H1 (cell line): Measurements from ENCODE around the gene SH3RF2. TPM values are rescaled to one million over a fixed set of nuclear protein-coding genes. Genes with fewer than 3 reads are reported as not detected.

ENCODE experiments used
- CTCF ChIA-PET: fragments of 300-600 bp; sonication (Branson Sonifier 250); formaldehyde crosslinking; loops from one replicate; lab custom pipeline; 2021; ENCODE audit not compliant: partially characterized antibody; lab: Charles Lee
- POLR2A ChIA-PET: fragments of 300-600 bp; sonication (Branson Sonifier 250); formaldehyde crosslinking; loops from one replicate; lab custom pipeline; 2021; ENCODE audit warnings: inconsistent platforms; ENCODE audit not compliant: partially characterized antibody; lab: Charles Lee
- DNase-seq, 2 experiments: peaks; one replicate each; pipeline versions ENCODE4 v3.0.0 to v3.0.0-alpha.2; 2010 to 2022; ENCODE audit warnings: low spot score in 2 of 2, low read depth in 1 of 2, mixed read lengths in 1 of 2
- FAIRE-seq: peaks from 2 replicates; lab custom pipeline; 2011; peaks lifted over from hg19 to GRCh38; lab: Jason Lieb, UNC
- H2AFZ ChIP-seq: 2 replicates; pipeline ENCODE4 v1.8.1; 2012; ENCODE audit warnings: low read length, inconsistent platforms
- H2AK5ac ChIP-seq: 2 replicates; pipeline ENCODE4 v1.6.1; 2013; ENCODE audit warnings: low read depth, low read length
- H2BK120ac ChIP-seq: replicated peaks from 2 replicates; pipeline ENCODE3; 2013; ENCODE audit warnings: low read depth, low read length, inconsistent platforms
- H2BK12ac ChIP-seq: 2 replicates; pipeline ENCODE4 v1.6.1; 2013; ENCODE audit warnings: low read depth, low read length
- H2BK15ac ChIP-seq: 2 replicates; pipeline ENCODE4 v1.6.1; 2013; ENCODE audit warnings: low read length
- H2BK20ac ChIP-seq: 2 replicates; pipeline ENCODE4 v1.6.1; 2013; ENCODE audit warnings: low read length
- H2BK5ac ChIP-seq: 2 replicates; pipeline ENCODE4 v1.6.1; 2013; ENCODE audit warnings: low read depth, low read length
- H3K14ac ChIP-seq: 2 replicates; pipeline ENCODE4 v1.6.1; 2013; ENCODE audit warnings: inconsistent platforms; ENCODE audit not compliant: insufficient read length
- H3K18ac ChIP-seq: 2 replicates; pipeline ENCODE4 v1.6.1; 2013; ENCODE audit warnings: low read length; ENCODE audit errors: extremely low read depth
- H3K23ac ChIP-seq: 2 replicates; pipeline ENCODE4 v1.6.1; 2013; ENCODE audit warnings: inconsistent platforms; ENCODE audit not compliant: insufficient read length
- H3K23me2 ChIP-seq: 2 replicates; pipeline ENCODE4 v1.6.1; 2013; ENCODE audit warnings: low read depth, low read length
- H3K27ac ChIP-seq: 2 replicates; pipeline ENCODE4 v1.6.1; 2011; ENCODE audit warnings: low read depth, low read length, inconsistent platforms
- H3K27me3 ChIP-seq, 4 experiments: replicated peaks in 1 of 4; 1 replicate in 1 of 4; 2 replicates in 3 of 4; pipeline versions ENCODE4 v1.6.1 to v1.8.1; 2011 to 2013; ENCODE audit warnings: low read length in 3 of 4, mild to moderate bottlenecking in 3 of 4, inconsistent platforms in 2 of 4, mixed read lengths in 2 of 4, moderate library complexity in 1 of 4; ENCODE audit not compliant: control insufficient read depth in 3 of 4, insufficient read depth in 3 of 4; ENCODE audit errors: extremely low read depth in 1 of 4
- H3K36me3 ChIP-seq, 4 experiments: 2 replicates each; pipeline versions ENCODE4 v1.6.1 to v1.8.1; 2011 to 2013; ENCODE audit warnings: mild to moderate bottlenecking in 4 of 4, low read length in 3 of 4, moderate library complexity in 2 of 4, control low read depth in 1 of 4, inconsistent platforms in 1 of 4; ENCODE audit not compliant: insufficient read depth in 4 of 4, control insufficient read depth in 2 of 4
- H3K4ac ChIP-seq: replicated peaks from 2 replicates; pipeline ENCODE3; 2013; ENCODE audit warnings: low read length, low read depth, mixed read lengths, inconsistent platforms; ENCODE audit not compliant: insufficient read length
- H3K4me1 ChIP-seq, 4 experiments: replicated peaks in 1 of 4; 1 replicate in 1 of 4; 2 replicates in 3 of 4; pipeline versions ENCODE4 v1.6.1 to v1.8.1; 2011 to 2013; ENCODE audit warnings: low read length in 3 of 4, inconsistent platforms in 2 of 4, mixed read lengths in 1 of 4; ENCODE audit not compliant: insufficient read depth in 4 of 4, control insufficient read depth in 3 of 4
- H3K4me2 ChIP-seq, 2 experiments: 2 replicates each; pipeline versions ENCODE4 v1.6.1 to v1.8.1; 2011 to 2013; ENCODE audit warnings: low read depth in 2 of 2, low read length in 2 of 2, control low read depth in 1 of 2, inconsistent platforms in 1 of 2, mild to moderate bottlenecking in 1 of 2; ENCODE audit not compliant: insufficient read depth in 1 of 2
- H3K4me3 ChIP-seq, 4 experiments: fragments of 200-600, 300-600 bp in 1 of 4; sonication (generic), shearing (Covaris generic), sonication (Bioruptor Twin) in 1 of 4; 2 replicates each; pipeline versions ENCODE4 v1.5.1 to v1.8.1; 2011 to 2016; ENCODE audit warnings: low read length in 4 of 4, low read depth in 3 of 4, control low read depth in 2 of 4, inconsistent platforms in 2 of 4, mild to moderate bottlenecking in 2 of 4, mixed read lengths in 1 of 4, moderate library complexity in 1 of 4; ENCODE audit not compliant: insufficient read depth in 2 of 4; ENCODE audit errors: extremely low read depth in 1 of 4
- H3K56ac ChIP-seq: replicated peaks from 2 replicates; pipeline ENCODE3; 2013; ENCODE audit warnings: low read depth, mild to moderate bottlenecking, mixed read lengths, low read length, inconsistent platforms; ENCODE audit not compliant: insufficient read length
- H3K79me1 ChIP-seq: 2 replicates; pipeline ENCODE4 v1.6.1; 2013; ENCODE audit warnings: low read depth, low read length, control low read depth
- H3K79me2 ChIP-seq, 2 experiments: 2 replicates each; pipeline versions ENCODE4 v1.6.1 to v1.8.1; 2012 to 2013; ENCODE audit warnings: low read length in 2 of 2, mild to moderate bottlenecking in 2 of 2, inconsistent platforms in 1 of 2; ENCODE audit not compliant: insufficient read depth in 2 of 2, control insufficient read depth in 1 of 2
- H3K9ac ChIP-seq, 4 experiments: replicated peaks in 1 of 4; 1 replicate in 1 of 4; 2 replicates in 3 of 4; pipeline versions ENCODE4 v1.6.1 to v1.8.1; 2011 to 2013; ENCODE audit warnings: low read depth in 3 of 4, low read length in 3 of 4, control low read depth in 2 of 4, mild to moderate bottlenecking in 2 of 4, moderate library complexity in 2 of 4, inconsistent platforms in 1 of 4; ENCODE audit errors: extremely low read depth in 1 of 4
- H3K9me3 ChIP-seq, 2 experiments: 2 replicates each; pipeline versions ENCODE4 v1.6.1 to v1.8.1; 2012 to 2013; ENCODE audit warnings: mild to moderate bottlenecking in 2 of 2, moderate library complexity in 2 of 2, control low read depth in 1 of 2, inconsistent platforms in 1 of 2, low read depth in 1 of 2, low read length in 1 of 2, mixed read lengths in 1 of 2; ENCODE audit not compliant: insufficient read depth in 2 of 2
- H4K20me1 ChIP-seq, 2 experiments: replicated peaks in 1 of 2; 2 replicates each; pipeline versions ENCODE3 to v1.8.1; 2011 to 2013; ENCODE audit warnings: inconsistent platforms in 2 of 2, low read length in 2 of 2, mild to moderate bottlenecking in 1 of 2; ENCODE audit not compliant: insufficient read depth in 2 of 2, control insufficient read depth in 1 of 2
- H4K5ac ChIP-seq: 2 replicates; pipeline ENCODE4 v1.6.1; 2013; ENCODE audit warnings: low read length, low read depth, mixed read lengths, inconsistent platforms; ENCODE audit not compliant: insufficient read length
- H4K8ac ChIP-seq: 2 replicates; pipeline ENCODE4 v1.8.0; 2013; ENCODE audit warnings: mild to moderate bottlenecking, moderate library complexity, low read length, inconsistent platforms; ENCODE audit not compliant: insufficient read depth; ENCODE audit errors: extremely low read depth
- H4K91ac ChIP-seq: replicated peaks from 2 replicates; pipeline ENCODE3; 2013; ENCODE audit warnings: low read length, mixed read lengths, inconsistent platforms; ENCODE audit not compliant: insufficient read length
- CBX5 ChIP-seq: fragments of 300-800, 300-1000 bp; sonication (generic); IDR thresholded peaks from 2 replicates; pipeline ENCODE4 v1.7.1; 2016; ENCODE audit warnings: antibody characterized with exemption, low read length, low read depth
- GABPA ChIP-seq: IDR thresholded peaks from 2 replicates; pipeline ENCODE4 v1.6.1; 2011; ENCODE audit warnings: mild to moderate bottlenecking, low read length, moderate library complexity, borderline replicate concordance; ENCODE audit not compliant: insufficient read depth
- GTF2F1 ChIP-seq: IDR thresholded peaks from 2 replicates; pipeline ENCODE4 v1.6.1; 2012; ENCODE audit warnings: low read depth, low read length, improper control_type of control experiment, borderline replicate concordance
- HDAC6 ChIP-seq: IDR thresholded peaks from one replicate; pipeline ENCODE4 v1.7.1; 2012; ENCODE audit warnings: low read depth, mild to moderate bottlenecking, inconsistent platforms, low read length, moderate library complexity
- PHF8 ChIP-seq: fragments of 200-600 bp; sonication (generic); conservative IDR thresholded peaks from 2 replicates; pipeline ENCODE4 v1.7.1; 2012; ENCODE audit warnings: low read depth, mild to moderate bottlenecking, inconsistent platforms, low read length, moderate library complexity
- SIX5 ChIP-seq: IDR thresholded peaks from 2 replicates; pipeline ENCODE4 v1.6.1; 2011; ENCODE audit warnings: mild to moderate bottlenecking, low read depth, low read length
- SUZ12 ChIP-seq: fragments of 200-600 bp; sonication (generic); IDR thresholded peaks from 2 replicates; pipeline ENCODE4 v1.6.1; 2012; ENCODE audit warnings: mild to moderate bottlenecking, inconsistent platforms, low read length, moderate library complexity, mixed read lengths
- TCF12 ChIP-seq: IDR thresholded peaks from 2 replicates; pipeline ENCODE4 v1.6.1; 2011; ENCODE audit warnings: low read depth, mild to moderate bottlenecking, low read length
- WGBS, 2 experiments: shearing (Covaris generic) in 1 of 2; methylation state at CpG; one replicate each; pipeline versions ENCODE4 v1.1.6 to v1.1.7; 2013 to 2015; ENCODE audit warnings: low lambda C conversion rate in 2 of 2, mixed read lengths in 2 of 2, inconsistent platforms in 1 of 2, low coverage in 1 of 2, missing lambda C conversion rate in 1 of 2; ENCODE audit not compliant: insufficient replicate concordance in 2 of 2, insufficient coverage in 1 of 2, insufficient read length in 1 of 2; ENCODE audit errors: extremely low coverage in 1 of 2, missing lambda C conversion rate in 1 of 2; 5-methylcytosine and 5-hydroxymethylcytosine counted together
- polyA plus RNA-seq, 7 experiments: library from polyadenylated mRNA; depleted of rRNA in 3 of 7; stranded (reverse) in 5 of 7; unstranded in 2 of 7; fragments of >200 nt in 5 of 7; fragments of 200-250 nt in 2 of 7; gene quantifications; 1 replicate in 5 of 7; 2 replicates in 1 of 7; 4 replicates in 1 of 7; pipeline versions ENCODE4 v1.2.1 to v1.2.3, GENCODE V29; 2011 to 2013; ENCODE audit warnings: missing spikeins in 2 of 7, mixed read lengths in 2 of 7
- total RNA-seq: library from RNA; stranded (reverse); fragmentation: NEBNext Ultra II Directional; extraction: Animal tissue kit (Norgen Biotek cat#: 25700); gene quantifications from 2 replicates; pipeline ENCODE4 v1.2.1, GENCODE V29; 2021
- TF ChIP-seq, protein P1 (sequence below): IDR thresholded peaks from 2 replicates; pipeline ENCODE4 v1.6.1; 2012; ENCODE audit warnings: low read length, inconsistent platforms
- TF ChIP-seq, protein P2 (sequence below): IDR thresholded peaks from 2 replicates; pipeline ENCODE4 v1.6.1; 2012; ENCODE audit warnings: inconsistent platforms
- TF ChIP-seq, protein P3 (sequence below): IDR thresholded peaks from 2 replicates; pipeline ENCODE4 v1.6.1; 2011; ENCODE audit warnings: low read depth, mild to moderate bottlenecking, low read length; ENCODE audit not compliant: insufficient read depth

The SH3RF2 gene
- total and polyA plus RNA-seq, 2 of the 8 experiments (the other 6 are each of a cell fraction or from before 2014, with no cell fraction given), result 0.80 to 0.95 TPM

DNA sequence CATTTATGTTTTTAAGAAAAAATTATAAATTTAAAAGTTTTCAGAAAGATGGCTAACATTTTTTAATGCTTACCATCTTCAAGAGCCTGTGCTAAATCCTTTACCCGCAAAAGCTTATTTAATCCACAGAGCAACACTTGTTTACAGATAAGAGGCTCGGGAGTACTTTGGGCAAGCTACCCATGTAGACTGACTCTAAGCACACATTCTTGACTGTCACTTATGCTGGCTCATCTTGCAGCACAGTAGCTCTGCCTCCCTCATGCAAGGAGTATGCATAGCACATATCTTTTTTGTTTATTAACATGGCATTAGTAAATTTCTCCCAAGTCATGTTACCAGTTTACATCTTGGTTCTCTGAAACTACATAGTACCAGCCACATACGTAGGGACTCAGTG lies 14.7 kb downstream of the SH3RF2 start:
- Histone ChIP-seq H2AFZ (no peak overlapping the region), H3K4me3 (no peak overlapping the region), H4K8ac (no peak overlapping the region), H3K4me2 (no peak overlapping the region), H3K27ac (no peak overlapping the region), H2BK15ac (no peak overlapping the region), H3K23me2 (no peaks in the 10 kb centered on the region), H4K5ac (no peak overlapping the region), H2AK5ac (no peak overlapping the region), H3K18ac (no peak overlapping the region), H3K79me1 (no peaks in the 10 kb centered on the region), H3K4me1 (peaks cover 0 to 7% (median 4%) of the 10 kb centered on the region in 4 experiments; a peak in 4 of 7 replicates), H2BK5ac (no peak overlapping the region), H3K79me2 (no peaks in the 10 kb centered on the region), H3K14ac (no peak overlapping the region), H3K9ac (no peak overlapping the region), H2BK20ac (no peak overlapping the region), H3K27me3 (no peaks in the 10 kb centered on the region), H3K9me3 (no peaks in the 10 kb centered on the region), H3K36me3 (no peaks in the 10 kb centered on the region), H2BK12ac (no peak overlapping the region), H4K91ac (no peak overlapping the region), H3K56ac (no peak overlapping the region), H3K23ac (no peak overlapping the region), H2BK120ac (no peak overlapping the region), H4K20me1 (no peaks in the 10 kb centered on the region), H3K4ac (no peak overlapping the region)
- ChIA-PET POLR2A (no interaction called here), CTCF (interaction anchor here (1.2 to 4.3 kb wide), 4 partner anchors 43 to 99 kb away, joined by 4 to 18 read pairs (median 6); no protein-coding TSS in a partner anchor)
- 78% methylated on average over 3 of the region's 3 CpGs; no CpG with 5 or more reads in 1 of the 2 experiments for WGBS, 2 experiments
- DNase-seq (no peak), FAIRE-seq (no peak)
- TF ChIP-seq TCF12 (no peak), CBX5 (no peak), SUZ12 (no peak), GABPA (no peak), PHF8 (no peak), SIX5 (no peak), GTF2F1 (no peak), HDAC6 (no peak)
- TF ChIP-seq, protein P1, sequence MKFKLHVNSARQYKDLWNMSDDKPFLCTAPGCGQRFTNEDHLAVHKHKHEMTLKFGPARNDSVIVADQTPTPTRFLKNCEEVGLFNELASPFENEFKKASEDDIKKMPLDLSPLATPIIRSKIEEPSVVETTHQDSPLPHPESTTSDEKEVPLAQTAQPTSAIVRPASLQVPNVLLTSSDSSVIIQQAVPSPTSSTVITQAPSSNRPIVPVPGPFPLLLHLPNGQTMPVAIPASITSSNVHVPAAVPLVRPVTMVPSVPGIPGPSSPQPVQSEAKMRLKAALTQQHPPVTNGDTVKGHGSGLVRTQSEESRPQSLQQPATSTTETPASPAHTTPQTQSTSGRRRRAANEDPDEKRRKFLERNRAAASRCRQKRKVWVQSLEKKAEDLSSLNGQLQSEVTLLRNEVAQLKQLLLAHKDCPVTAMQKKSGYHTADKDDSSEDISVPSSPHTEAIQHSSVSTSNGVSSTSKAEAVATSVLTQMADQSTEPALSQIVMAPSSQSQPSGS, result no peak
- TF ChIP-seq, protein P2, sequence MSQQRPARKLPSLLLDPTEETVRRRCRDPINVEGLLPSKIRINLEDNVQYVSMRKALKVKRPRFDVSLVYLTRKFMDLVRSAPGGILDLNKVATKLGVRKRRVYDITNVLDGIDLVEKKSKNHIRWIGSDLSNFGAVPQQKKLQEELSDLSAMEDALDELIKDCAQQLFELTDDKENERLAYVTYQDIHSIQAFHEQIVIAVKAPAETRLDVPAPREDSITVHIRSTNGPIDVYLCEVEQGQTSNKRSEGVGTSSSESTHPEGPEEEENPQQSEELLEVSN, result no peak
- TF ChIP-seq, protein P3, sequence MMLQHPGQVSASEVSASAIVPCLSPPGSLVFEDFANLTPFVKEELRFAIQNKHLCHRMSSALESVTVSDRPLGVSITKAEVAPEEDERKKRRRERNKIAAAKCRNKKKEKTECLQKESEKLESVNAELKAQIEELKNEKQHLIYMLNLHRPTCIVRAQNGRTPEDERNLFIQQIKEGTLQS, result no peak
